Posterior vena cava (tissue), 2 donors: Measurements from ENCODE around the gene TMEM178B. TPM values are rescaled to one million over a fixed set of nuclear protein-coding genes. Genes with fewer than 3 reads are reported as not detected.

Experiments used
- DNase-seq: peaks from one replicate; pipeline ENCODE4 v3.0.0-alpha.2; 2020; ENCODE audit warnings: low spot score
- intact Hi-C, 2 donors: fragments of 100-400 bp; cut with DNase I; formaldehyde crosslinking; loops; one replicate each; pipeline versions ENCODE4 v1.14.1 to v1.14.2; 2022 to 2023
- total RNA-seq, 2 donors: library from RNA; stranded (reverse); fragmentation: NEBNext Ultra II Directional; extraction: Animal tissue kit (Norgen Biotek cat#: 25700); gene quantifications; one replicate each; pipeline ENCODE4 v1.2.1, GENCODE V29; 2021
- donor health status: DM: yes; HTN: yes; CAD: no.
- donor health status: DM: yes; HTN: yes; CAD: no.

The TMEM178B gene
- total RNA-seq, 2 donors from 2014 or later, result 1.00 to 1.2 TPM

- intact Hi-C loops, result no loop called here
- peak; percentile 22 for DNase-seq
These were observed 389.1 kb downstream of the TMEM178B start for GRCh38 chr7:141462958-141463357.

- no peak for DNase-seq
- intact Hi-C loops, result no loop called here
These were observed 390.1 kb downstream of the TMEM178B start for GRCh38 chr7:141463986-141464385.

DNA sequence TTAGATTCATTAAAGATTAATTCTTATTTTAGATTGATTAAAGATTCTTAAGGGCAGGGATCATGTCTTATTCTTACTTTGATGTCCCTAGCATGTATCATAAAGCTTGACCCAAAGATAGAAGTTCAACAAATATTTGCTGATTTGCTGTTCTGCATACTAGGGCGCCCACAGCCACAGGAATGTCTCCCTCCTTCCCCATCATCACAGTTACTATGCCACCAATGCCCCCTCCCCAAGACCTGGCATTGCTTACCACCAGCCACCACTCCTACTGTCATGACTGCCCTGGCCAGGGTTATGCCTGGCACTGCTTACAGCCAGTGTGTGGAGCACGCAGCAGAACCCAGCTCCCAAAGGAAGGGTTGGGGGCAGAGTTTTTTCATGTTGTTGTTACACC is 390.7 kb downstream of the TMEM178B start:
- DNase-seq, result peak; percentile 15
- intact Hi-C loops, result no loop called here

DNA sequence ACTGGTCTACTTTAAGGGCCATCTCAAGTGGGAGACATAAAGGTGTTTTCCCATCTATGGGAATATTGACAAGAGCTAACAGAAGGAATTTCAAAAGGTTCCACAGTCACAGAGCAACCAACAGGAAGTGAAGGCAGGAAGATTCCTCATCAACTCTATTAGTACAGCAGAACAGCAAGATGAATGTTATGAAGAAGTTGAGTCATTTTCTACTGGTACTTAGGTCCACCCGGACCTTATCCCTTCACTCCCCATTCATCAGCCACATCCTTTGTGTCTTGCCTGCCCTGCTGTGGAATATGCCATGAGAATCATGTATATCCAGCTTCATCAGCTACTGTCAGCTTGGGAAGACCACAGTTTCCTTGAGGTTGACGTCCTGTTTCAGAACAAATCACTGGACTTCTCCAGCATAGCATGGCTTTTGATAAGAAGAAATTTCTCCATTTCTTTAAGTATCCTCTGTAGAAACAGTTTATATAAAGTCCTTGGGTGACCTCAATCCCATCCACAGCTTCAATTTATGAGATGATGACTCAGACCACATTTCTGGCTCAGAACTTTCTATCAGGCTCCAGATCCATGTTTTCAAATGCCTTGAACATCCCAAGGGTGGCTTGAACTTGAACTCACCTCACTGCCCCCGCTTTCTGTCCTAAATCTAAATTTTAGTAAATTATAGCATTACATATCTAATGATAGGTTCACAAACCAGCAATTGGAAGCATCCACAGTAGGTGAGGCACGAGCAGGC is 392.5 kb downstream of the TMEM178B start:
- peak; percentile 51 for DNase-seq
- intact Hi-C loops, result no loop called here

- DNase-seq, result no peak
- intact Hi-C loops, result no loop called here
These were observed 394.5 kb downstream of the TMEM178B start for GRCh38 chr7:141468341-141468740.

DNA sequence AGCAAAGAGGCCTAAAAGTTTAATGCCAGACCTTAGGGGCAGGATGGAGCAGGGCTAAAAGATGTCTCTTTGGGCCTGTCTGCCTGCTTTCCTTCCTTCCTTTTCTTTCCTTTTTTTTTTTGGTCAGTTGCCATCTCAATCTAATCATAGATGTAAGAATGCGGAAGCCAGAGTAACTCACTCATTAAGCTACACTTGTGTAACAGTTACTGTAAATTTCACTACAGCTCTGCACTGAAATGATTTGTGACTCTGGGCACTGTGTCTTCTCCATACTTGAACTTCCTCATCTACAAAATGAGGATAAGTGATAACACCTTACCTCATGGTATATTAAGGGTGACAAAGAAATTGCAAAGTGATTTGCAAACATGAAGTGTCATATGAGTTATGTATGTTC is 401.8 kb downstream of the TMEM178B start:
- no peak for DNase-seq
- intact Hi-C loops, result no loop called here

DNA sequence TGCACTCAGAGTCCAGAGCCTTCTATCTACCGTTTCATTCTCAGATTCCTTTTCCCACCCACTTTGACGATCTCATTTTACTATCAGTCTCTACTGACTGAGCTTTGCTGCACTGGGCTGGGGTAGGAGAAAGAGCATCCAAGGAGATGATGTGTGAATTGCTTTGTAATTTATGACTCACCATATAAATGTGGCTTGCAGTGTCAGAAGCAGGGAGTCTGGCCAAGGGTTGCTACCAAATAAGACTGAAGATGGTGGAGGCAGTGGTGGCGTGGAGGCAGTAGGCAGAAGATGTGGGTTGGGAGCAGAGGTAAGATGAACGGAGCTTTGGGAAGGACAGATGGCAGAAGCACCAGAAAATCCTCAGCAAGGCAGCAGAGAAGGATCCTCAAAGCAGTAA is 404.0 kb downstream of the TMEM178B start:
- intact Hi-C loops, result no loop called here
- DNase-seq, result no peak

DNA sequence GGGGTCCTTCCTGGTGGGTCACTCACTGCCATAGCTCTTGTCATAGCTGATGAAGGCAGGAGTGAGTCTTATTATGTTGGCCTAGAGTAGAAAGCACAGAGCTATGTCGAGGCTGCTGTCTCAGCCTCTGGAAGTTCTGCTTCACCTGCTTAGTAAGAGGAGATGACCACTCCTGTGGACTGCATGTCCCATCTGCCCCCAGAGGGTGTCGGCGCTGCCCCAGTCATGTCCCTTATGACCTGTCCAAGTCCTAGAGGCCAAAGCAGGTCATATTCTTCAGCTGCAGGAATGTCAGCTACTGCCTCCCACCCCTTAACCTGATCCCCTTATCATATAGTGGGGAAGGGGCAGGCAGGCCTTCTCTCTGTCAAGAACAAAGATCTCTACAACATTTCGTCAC is 405.0 kb downstream of the TMEM178B start:
- intact Hi-C loops, result no loop called here

GRCh38 chr7:141480953-141481352 is 407.1 kb downstream of the TMEM178B start:
- intact Hi-C loops, result no loop called here
- DNase-seq, result no peak

More for the DNA sequence above, 405.0 kb downstream of the TMEM178B start:
- DNase-seq, result no peak

DNA sequence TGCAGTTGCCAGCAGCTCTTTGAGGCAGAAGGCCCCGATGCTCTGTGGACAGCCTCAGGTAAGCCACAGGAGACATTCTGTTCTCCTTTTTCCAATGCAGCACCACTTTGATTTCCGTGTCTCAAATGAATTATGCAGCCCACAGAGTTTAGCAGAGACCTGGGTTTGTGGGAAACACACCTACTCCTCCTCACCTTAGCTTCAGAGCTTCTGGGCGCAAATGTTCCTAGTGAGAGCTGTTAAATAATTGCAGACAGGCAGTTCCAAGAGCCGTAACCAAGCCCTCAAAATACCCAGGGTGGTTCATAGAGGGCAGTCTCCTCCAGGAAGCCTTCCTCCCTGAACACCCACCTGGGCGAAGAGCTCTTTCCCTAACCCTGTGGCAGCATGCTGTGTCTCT is 408.1 kb downstream of the TMEM178B start:
- intact Hi-C loops, result no loop called here
- no peak for DNase-seq

DNA sequence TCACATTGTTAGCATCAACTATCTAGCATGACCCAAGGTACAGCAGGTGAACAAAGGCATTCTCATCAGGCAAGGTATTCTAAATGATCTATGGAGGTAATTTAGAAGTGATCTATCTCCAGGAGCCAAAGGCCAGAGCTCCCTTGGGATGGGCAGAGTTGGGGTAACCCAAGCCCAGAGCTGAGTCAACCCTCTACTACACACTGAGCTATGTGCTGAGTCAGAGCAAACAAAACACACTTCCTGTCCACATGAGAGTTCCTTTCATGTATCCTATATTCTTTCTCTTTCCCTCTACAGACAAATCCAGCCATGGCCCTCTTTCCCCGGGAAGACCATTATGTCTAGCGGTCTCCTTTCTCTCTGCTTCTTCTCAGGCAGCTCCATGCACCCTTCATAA is 409.2 kb downstream of the TMEM178B start:
- DNase-seq, result no peak

GRCh38 chr7:141484907-141485306 is 411.0 kb downstream of the TMEM178B start:
- intact Hi-C loops, result no loop called here
- DNase-seq, result no peak

More for the DNA sequence above, 409.2 kb downstream of the TMEM178B start:
- intact Hi-C loops, result no loop called here

GRCh38 chr7:141486959-141487358 is 413.1 kb downstream of the TMEM178B start:
- intact Hi-C loops, result no loop called here
- no peak for DNase-seq

- no peak for DNase-seq
- intact Hi-C loops, result no loop called here
These were observed 416.6 kb downstream of the TMEM178B start for GRCh38 chr7:141490474-141490873.

DNA sequence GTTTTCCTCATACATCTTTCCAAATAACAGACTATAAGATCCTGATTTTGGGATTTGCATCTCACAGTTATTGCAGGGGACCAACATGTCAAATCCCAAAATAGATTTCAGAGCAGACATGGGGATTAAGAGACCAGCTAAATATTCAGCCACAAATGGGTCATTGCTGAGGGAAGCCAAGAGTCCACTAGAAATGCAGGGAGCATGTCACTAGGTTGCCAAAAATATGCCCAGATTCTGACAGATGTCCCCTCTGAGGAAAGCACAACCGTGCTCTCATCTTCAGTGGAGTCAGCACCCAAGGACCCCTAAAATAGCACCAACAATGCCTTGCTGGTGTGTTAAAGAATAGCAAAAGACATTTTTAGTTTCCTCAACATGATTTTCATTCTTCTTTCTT is 421.2 kb downstream of the TMEM178B start:
- no peak for DNase-seq

DNA sequence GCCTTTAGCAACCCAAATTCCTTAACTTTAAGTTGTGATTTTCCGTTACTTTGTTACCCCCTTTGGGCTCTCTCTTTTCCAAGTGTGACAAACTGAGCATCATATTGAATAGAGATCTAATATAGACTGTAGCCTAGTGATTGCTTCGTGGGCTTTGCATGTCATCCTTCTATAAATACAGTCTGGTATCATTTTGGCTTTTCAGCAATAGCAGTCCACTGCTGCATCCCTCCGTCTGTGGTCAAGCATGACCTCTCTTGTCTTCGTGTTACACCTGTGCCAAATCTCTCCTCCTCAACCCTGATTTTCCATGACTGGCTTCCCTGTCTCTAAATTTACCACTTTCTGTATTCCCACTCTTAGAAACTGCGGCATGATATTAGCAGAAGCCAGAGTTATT is 423.5 kb downstream of the TMEM178B start:
- no peak for DNase-seq
- intact Hi-C loops, result no loop called here

More for the DNA sequence above, 421.2 kb downstream of the TMEM178B start:
- intact Hi-C loops, result no loop called here

DNA sequence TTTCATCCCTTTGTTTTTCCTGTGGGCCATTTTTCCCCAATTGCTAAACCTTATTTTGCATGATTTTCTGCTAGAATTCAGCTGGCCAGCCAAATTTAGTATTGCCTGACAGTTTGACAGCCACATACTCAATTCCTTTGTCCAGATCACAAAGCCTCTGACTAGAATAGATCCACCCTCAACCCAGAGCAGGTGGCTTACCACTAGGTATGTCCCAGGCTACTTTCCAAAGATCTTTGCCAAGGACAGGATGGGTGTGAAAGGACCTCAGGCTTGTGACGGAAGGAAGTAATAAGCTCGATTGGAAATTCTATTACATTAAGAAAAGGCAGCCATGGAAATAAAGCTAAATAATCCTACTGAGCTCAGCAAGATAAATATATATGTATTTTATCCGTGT is 426.7 kb downstream of the TMEM178B start:
- DNase-seq, result no peak
- intact Hi-C loops, result no loop called here

GRCh38 chr7:141501451-141501850 is 427.6 kb downstream of the TMEM178B start:
- no peak for DNase-seq
- intact Hi-C loops, result no loop called here

DNA sequence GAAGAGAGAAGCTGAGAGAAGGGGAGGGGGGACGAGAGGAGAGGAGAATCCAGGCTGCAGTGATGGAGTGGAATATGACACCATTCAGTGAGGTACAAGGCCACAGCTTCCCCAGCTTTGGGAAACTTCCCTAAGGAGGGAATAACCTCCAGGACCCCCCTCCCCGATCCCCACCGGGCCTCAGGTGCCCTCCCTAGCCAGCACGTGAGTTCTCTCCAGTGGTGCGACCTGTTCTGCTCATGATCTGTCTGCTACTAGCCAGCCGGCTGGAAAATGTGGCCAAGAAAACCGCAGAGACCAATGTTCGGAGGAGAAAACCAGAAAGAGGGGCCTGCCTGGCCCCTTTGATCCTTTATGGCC is 437.4 kb downstream of the TMEM178B start:
- intact Hi-C loops, result no loop called here
- DNase-seq, result no peak

- intact Hi-C loops, result no loop called here
These were observed 438.0 kb downstream of the TMEM178B start for GRCh38 chr7:141511676-141512396.

DNA sequence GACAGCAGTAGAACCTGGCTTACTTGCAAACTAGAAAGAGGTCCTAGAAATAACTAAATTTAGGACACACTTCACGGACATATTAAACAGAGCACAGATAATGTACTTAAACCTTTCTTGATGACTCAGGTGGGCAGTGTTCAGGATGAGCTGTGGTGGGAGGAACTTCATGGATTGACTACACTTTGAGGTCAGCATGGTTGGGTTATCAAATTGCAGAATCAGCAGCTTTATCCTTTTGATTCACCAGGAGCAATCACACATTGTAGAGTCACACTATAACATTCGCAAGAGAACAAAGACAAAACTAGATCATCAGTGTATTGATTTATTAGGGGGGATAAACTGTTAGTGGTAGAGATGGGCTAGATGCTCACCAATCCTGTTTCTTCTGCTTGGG is 438.7 kb downstream of the TMEM178B start:
- no peak for DNase-seq
- intact Hi-C loops, result no loop called here

More at GRCh38 chr7:141511676-141512396, 438.0 kb downstream of the TMEM178B start:
- DNase-seq, result no peak
